GM12878 (cell line): ENCODE data around the gene ITFG1. TPM values are rescaled to one million over a fixed set of nuclear protein-coding genes. Genes with fewer than 3 reads are reported as not detected.

Source experiments
- BACH1 ChIP-seq: fragments of 450-650 bp; IDR thresholded peaks from 2 replicates; pipeline ENCODE4 v1.6.1; 2017; ENCODE audit warnings: mild to moderate bottlenecking, borderline replicate concordance
- BCL11A ChIP-seq: IDR thresholded peaks from 2 replicates; pipeline ENCODE4 v1.6.1; 2011; ENCODE audit warnings: low read depth, low read length
- BRCA1 ChIP-seq: IDR thresholded peaks from 2 replicates; pipeline ENCODE4 v1.6.1; 2011; ENCODE audit warnings: low read depth, low read length, improper control_type of control experiment
- CBX3 ChIP-seq: fragments of 200-600 bp; sonication (generic); IDR thresholded peaks from 2 replicates; pipeline ENCODE4 v1.6.1; 2016; ENCODE audit warnings: low read depth, borderline replicate concordance
- HCFC1 ChIP-seq: fragments of 150-350 bp; IDR thresholded peaks from 2 replicates; pipeline ENCODE4 v1.6.1; 2014; ENCODE audit warnings: low read length
- KDM1A ChIP-seq: fragments of 200-600 bp; sonication (generic); IDR thresholded peaks from 2 replicates; pipeline ENCODE4 v1.6.1; 2016; ENCODE audit warnings: borderline replicate concordance
- LARP7 ChIP-seq: fragments of 450-650 bp; IDR thresholded peaks from 2 replicates; pipeline ENCODE4 v1.6.1; 2017; ENCODE audit warnings: mild to moderate bottlenecking
- PAX5 ChIP-seq: IDR thresholded peaks from 2 replicates; pipeline ENCODE4 v1.6.1; 2011; ENCODE audit warnings: low read depth, low read length, borderline replicate concordance
- PAX8 ChIP-seq: fragments of 450-650 bp; IDR thresholded peaks from 2 replicates; pipeline ENCODE4 v1.6.1; 2017; ENCODE audit warnings: mild to moderate bottlenecking, moderate library complexity
- POLR2A ChIP-seq: IDR thresholded peaks from 2 replicates; pipeline ENCODE4 v1.6.1; 2011; ENCODE audit warnings: low read depth, mild to moderate bottlenecking, low read length
- RBBP5 ChIP-seq: fragments of 200-600 bp; sonication (generic); conservative IDR thresholded peaks from 2 replicates; pipeline ENCODE4 v1.6.1; 2016
- ZNF207 ChIP-seq: fragments of 450-650 bp; IDR thresholded peaks from 2 replicates; pipeline ENCODE4 v1.6.1; 2014; ENCODE audit warnings: antibody characterized with exemption, mild to moderate bottlenecking, borderline replicate concordance
- polyA plus RNA-seq, 11 experiments: library from polyadenylated mRNA; depleted of rRNA in 4 of 11; unstranded in 6 of 11; stranded (reverse) in 5 of 11; fragments of >200 nt; fragmentation: Nextera tagmentation in 4 of 11; fragmentation: Illumina TruSeq in 1 of 11; extraction: Ambion mirVana in 4 of 11; extraction: Trizol in 1 of 11; gene quantifications; 1 replicate in 1 of 11; 2 replicates in 10 of 11; pipeline versions ENCODE4 v1.2.1 to v1.2.3, GENCODE V29; 2011 to 2016; ENCODE audit warnings: inconsistent platforms in 2 of 11, missing spikeins in 2 of 11, low read depth in 1 of 11
- total RNA-seq, 4 experiments: library from RNA; depleted of rRNA in 3 of 4; stranded (reverse); fragments of >200 nt in 3 of 4; fragmentation: Illumina TruSeq in 1 of 4; extraction: Trizol in 1 of 4; gene quantifications; 2 replicates each; pipeline versions ENCODE4 v1.2.1 to v1.2.3, GENCODE V29; 2013 to 2021
- TF ChIP-seq, protein P1 (sequence below): fragments of 450-650 bp; formaldehyde crosslinking; IDR thresholded peaks from 2 replicates; pipeline ENCODE4 v1.4.0; 2022; ENCODE audit warnings: mild to moderate bottlenecking, moderate library complexity
- TF ChIP-seq, protein P2 (sequence below): IDR thresholded peaks from 2 replicates; pipeline ENCODE4 v1.6.1; 2011; ENCODE audit warnings: low read depth, mild to moderate bottlenecking, low read length, moderate library complexity, borderline replicate concordance; ENCODE audit errors: extremely low read depth
- TF ChIP-seq, protein P3 (sequence below): fragments of 450-650 bp; IDR thresholded peaks from 2 replicates; pipeline ENCODE4 v1.6.1; 2016; ENCODE audit warnings: mild to moderate bottlenecking, moderate library complexity, borderline replicate concordance
- TF ChIP-seq, protein P4 (sequence below): IDR thresholded peaks from 2 replicates; pipeline ENCODE4 v1.6.1; 2011; ENCODE audit warnings: mild to moderate bottlenecking, low read depth, low read length, moderate library complexity; ENCODE audit not compliant: insufficient replicate concordance
- TF ChIP-seq, protein P5 (sequence below): IDR thresholded peaks from 2 replicates; pipeline ENCODE4 v1.6.1; 2012; ENCODE audit warnings: low read depth, low read length, improper control_type of control experiment
- TF ChIP-seq, protein P6 (sequence below): IDR thresholded peaks from 2 replicates; pipeline ENCODE4 v1.6.1; 2011; ENCODE audit warnings: borderline replicate concordance, low read depth, mild to moderate bottlenecking, moderate library complexity, mixed read lengths, low read length; ENCODE audit not compliant: insufficient read depth; ENCODE audit errors: extremely low read length

Gene ITFG1
- total and polyA plus RNA-seq, 10 of the 15 experiments (the other 5 are each of a cell fraction or from before 2014, with no cell fraction given), result 9.3 to 56.3 (median 28.6) TPM

DNA sequence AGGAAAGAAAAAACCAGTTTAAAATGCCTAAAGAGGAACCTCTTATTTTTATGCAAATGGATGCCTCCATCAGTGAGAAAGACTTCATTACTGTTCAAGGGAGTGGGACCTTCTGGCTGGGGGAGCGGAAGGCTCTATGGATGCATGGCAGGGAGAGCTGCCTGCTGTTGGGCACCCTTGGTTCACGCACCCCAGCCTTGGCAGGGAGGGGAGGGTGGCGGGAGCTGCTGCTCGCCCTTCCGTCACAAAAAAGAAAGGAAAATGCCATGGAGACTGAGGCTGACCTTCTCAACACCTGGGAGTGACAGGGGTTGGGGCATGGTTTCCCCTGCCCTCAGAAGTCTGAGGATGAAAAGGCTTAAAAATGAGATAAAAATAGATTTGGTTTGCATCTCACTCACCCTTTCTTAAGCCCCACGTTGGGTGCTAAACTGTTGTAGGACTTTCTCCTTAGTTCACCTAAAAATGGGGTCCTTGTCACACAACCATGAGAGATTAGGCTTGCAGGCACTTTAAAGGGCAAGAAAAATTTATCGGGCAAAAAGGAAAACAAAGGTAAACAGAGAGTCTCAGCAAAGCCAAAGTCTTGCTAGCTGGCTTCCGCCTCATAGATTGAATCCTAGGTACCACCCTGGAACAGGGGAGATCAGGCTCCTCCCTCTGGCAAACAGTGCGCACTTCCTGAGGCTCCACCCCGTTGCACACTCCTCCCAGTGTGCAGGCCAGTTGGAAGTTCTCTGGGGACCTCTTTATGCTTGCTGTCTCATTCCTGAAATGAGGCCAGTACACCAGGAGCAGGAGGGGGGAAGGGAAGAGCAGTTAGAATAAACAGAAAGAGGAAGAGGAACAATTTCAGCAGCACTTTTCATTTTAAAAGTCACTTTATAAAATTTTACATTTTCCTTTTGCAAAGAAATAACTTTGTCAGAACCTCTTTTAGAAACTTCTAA lies 31.8 kb upstream of the ITFG1 start (continued):
- TF ChIP-seq, protein P1, sequence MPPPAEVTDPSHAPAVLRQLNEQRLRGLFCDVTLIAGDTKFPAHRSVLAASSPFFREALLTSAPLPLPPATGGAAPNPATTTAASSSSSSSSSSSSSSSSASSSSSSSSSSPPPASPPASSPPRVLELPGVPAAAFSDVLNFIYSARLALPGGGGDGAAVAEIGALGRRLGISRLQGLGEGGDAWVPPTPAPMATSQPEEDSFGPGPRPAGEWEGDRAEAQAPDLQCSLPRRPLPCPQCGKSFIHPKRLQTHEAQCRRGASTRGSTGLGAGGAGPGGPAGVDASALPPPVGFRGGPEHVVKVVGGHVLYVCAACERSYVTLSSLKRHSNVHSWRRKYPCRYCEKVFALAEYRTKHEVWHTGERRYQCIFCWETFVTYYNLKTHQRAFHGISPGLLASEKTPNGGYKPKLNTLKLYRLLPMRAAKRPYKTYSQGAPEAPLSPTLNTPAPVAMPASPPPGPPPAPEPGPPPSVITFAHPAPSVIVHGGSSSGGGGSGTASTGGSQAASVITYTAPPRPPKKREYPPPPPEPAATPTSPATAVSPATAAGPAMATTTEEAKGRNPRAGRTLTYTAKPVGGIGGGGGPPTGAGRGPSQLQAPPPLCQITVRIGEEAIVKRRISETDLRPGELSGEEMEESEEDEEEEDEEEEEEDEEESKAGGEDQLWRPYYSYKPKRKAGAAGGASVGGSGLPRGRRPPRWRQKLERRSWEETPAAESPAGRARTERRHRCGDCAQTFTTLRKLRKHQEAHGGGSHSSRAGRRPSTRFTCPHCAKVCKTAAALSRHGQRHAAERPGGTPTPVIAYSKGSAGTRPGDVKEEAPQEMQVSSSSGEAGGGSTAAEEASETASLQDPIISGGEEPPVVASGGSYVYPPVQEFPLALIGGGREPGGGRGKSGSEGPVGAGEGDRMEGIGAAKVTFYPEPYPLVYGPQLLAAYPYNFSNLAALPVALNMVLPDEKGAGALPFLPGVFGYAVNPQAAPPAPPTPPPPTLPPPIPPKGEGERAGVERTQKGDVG (CRISPR knock-in tag), result no peak
- no peak for TF ChIP-seq PAX8
- TF ChIP-seq BRCA1, result no peak
- TF ChIP-seq CBX3, result no peak
- peak; percentile 58 for TF ChIP-seq POLR2A
- TF ChIP-seq, protein P2, sequence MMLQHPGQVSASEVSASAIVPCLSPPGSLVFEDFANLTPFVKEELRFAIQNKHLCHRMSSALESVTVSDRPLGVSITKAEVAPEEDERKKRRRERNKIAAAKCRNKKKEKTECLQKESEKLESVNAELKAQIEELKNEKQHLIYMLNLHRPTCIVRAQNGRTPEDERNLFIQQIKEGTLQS, result no peak
- TF ChIP-seq BACH1, result no peak
- TF ChIP-seq, protein P3, sequence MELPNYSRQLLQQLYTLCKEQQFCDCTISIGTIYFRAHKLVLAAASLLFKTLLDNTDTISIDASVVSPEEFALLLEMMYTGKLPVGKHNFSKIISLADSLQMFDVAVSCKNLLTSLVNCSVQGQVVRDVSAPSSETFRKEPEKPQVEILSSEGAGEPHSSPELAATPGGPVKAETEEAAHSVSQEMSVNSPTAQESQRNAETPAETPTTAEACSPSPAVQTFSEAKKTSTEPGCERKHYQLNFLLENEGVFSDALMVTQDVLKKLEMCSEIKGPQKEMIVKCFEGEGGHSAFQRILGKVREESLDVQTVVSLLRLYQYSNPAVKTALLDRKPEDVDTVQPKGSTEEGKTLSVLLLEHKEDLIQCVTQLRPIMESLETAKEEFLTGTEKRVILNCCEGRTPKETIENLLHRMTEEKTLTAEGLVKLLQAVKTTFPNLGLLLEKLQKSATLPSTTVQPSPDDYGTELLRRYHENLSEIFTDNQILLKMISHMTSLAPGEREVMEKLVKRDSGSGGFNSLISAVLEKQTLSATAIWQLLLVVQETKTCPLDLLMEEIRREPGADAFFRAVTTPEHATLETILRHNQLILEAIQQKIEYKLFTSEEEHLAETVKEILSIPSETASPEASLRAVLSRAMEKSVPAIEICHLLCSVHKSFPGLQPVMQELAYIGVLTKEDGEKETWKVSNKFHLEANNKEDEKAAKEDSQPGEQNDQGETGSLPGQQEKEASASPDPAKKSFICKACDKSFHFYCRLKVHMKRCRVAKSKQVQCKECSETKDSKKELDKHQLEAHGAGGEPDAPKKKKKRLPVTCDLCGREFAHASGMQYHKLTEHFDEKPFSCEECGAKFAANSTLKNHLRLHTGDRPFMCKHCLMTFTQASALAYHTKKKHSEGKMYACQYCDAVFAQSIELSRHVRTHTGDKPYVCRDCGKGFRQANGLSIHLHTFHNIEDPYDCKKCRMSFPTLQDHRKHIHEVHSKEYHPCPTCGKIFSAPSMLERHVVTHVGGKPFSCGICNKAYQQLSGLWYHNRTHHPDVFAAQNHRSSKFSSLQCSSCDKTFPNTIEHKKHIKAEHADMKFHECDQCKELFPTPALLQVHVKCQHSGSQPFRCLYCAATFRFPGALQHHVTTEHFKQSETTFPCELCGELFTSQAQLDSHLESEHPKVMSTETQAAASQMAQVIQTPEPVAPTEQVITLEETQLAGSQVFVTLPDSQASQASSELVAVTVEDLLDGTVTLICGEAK, result no peak
- no peak for TF ChIP-seq HCFC1
- TF ChIP-seq LARP7, result peak; percentile 53; the same call in 1 of the 2 replicates
- TF ChIP-seq RBBP5, result no peak
- TF ChIP-seq KDM1A, result no peak
- TF ChIP-seq, protein P4, sequence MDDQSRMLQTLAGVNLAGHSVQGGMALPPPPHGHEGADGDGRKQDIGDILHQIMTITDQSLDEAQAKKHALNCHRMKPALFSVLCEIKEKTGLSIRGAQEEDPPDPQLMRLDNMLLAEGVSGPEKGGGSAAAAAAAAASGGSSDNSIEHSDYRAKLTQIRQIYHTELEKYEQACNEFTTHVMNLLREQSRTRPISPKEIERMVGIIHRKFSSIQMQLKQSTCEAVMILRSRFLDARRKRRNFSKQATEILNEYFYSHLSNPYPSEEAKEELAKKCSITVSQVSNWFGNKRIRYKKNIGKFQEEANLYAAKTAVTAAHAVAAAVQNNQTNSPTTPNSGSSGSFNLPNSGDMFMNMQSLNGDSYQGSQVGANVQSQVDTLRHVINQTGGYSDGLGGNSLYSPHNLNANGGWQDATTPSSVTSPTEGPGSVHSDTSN, result no peak
- TF ChIP-seq, protein P5, sequence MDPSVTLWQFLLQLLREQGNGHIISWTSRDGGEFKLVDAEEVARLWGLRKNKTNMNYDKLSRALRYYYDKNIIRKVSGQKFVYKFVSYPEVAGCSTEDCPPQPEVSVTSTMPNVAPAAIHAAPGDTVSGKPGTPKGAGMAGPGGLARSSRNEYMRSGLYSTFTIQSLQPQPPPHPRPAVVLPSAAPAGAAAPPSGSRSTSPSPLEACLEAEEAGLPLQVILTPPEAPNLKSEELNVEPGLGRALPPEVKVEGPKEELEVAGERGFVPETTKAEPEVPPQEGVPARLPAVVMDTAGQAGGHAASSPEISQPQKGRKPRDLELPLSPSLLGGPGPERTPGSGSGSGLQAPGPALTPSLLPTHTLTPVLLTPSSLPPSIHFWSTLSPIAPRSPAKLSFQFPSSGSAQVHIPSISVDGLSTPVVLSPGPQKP, result 0 out of 2 replicates have a peak, but pooled peaks have one; percentile 36
- peak; percentile 41; the same call in 1 of the 2 replicates for TF ChIP-seq PAX5
- TF ChIP-seq, protein P6, sequence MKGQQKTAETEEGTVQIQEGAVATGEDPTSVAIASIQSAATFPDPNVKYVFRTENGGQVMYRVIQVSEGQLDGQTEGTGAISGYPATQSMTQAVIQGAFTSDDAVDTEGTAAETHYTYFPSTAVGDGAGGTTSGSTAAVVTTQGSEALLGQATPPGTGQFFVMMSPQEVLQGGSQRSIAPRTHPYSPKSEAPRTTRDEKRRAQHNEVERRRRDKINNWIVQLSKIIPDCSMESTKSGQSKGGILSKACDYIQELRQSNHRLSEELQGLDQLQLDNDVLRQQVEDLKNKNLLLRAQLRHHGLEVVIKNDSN, result no peak
- peak; percentile 28; the same call in 1 of the 2 replicates for TF ChIP-seq BCL11A
- no peak for TF ChIP-seq ZNF207
